T-cell (primary cell): ENCODE measurements around the gene LIN54. TPM values are rescaled to one million over a fixed set of nuclear protein-coding genes. Genes with fewer than 3 reads are reported as not detected.
"Not testable (repeated sequence)": the region's sequence is repeated elsewhere in the genome, so short reads cannot be mapped to it uniquely, and the experiment has no call there.

Source experiments
- ATAC-seq, 4 experiments: fragments of 200-7000 bp in 3 of 4; fragments of 150-1000 bp in 1 of 4; cut with Tn5 transposase; replicated peaks in 1 of 4; 1 replicate in 3 of 4; 2 replicates in 1 of 4; pipeline ENCODE4 v1.10.0; 2021; ENCODE audit warnings: moderate library complexity in 3 of 4, mild to moderate bottlenecking in 2 of 4, moderate number of reproducible peaks in 1 of 4
- CTCF ChIA-PET, 2 donors: fragments of 300-600 bp; sonication (Branson Sonifier 250); formaldehyde crosslinking; loops; one replicate each; lab custom pipeline; 2022; ENCODE audit warnings: antibody characterized with exemption in 2 of 2; lab: Charles Lee
- POLR2A ChIA-PET, 2 donors: fragments of 300-600 bp; sonication (Branson Sonifier 250); formaldehyde crosslinking; loops; one replicate each; lab custom pipeline; 2022; ENCODE audit warnings: antibody characterized with exemption in 2 of 2; lab: Charles Lee
- DNase-seq, 35 experiments: peaks; one replicate each; pipeline versions ENCODE4 v3.0.0 to v3.0.0-alpha.2; 2013 to 2023
- H3K27ac ChIP-seq: one replicate; pipeline ENCODE4 v1.5.1; 2013; ENCODE audit warnings: low read length
- H3K27me3 ChIP-seq, 2 experiments: replicated peaks in 1 of 2; 1 replicate in 1 of 2; 2 replicates in 1 of 2; pipeline versions ENCODE4 v1.6.1 to v1.7.0; 2013; ENCODE audit warnings: low read length in 1 of 2, mixed read lengths in 1 of 2; ENCODE audit not compliant: control insufficient read depth in 2 of 2, insufficient read depth in 2 of 2; ENCODE audit errors: extremely low read depth in 1 of 2
- H3K36me3 ChIP-seq, 2 donors: 1 replicate in 1 of 2; 2 replicates in 1 of 2; pipeline versions ENCODE4 v1.6.1 to v1.7.0; 2013; ENCODE audit warnings: low read length in 1 of 2; ENCODE audit not compliant: control insufficient read depth in 2 of 2, insufficient read depth in 1 of 2; ENCODE audit errors: extremely low read depth in 1 of 2
- H3K4me1 ChIP-seq, 2 experiments: 1 replicate in 1 of 2; 2 replicates in 1 of 2; pipeline versions ENCODE4 v1.6.1 to v1.7.0; 2013; ENCODE audit warnings: low read length in 2 of 2, mixed read lengths in 1 of 2; ENCODE audit not compliant: insufficient read depth in 2 of 2, control insufficient read depth in 1 of 2; ENCODE audit errors: extremely low read depth in 1 of 2
- H3K4me3 ChIP-seq, 2 donors: 1 replicate in 1 of 2; 2 replicates in 1 of 2; pipeline versions ENCODE4 v1.5.1 to v1.7.0; 2013; ENCODE audit warnings: mild to moderate bottlenecking in 2 of 2, low read length in 1 of 2, moderate library complexity in 1 of 2; ENCODE audit not compliant: control insufficient read depth in 1 of 2; ENCODE audit errors: extremely low read depth in 1 of 2
- H3K9me3 ChIP-seq: 2 replicates; pipeline ENCODE4 v1.7.0; 2013
- H3K27ac Mint-ChIP-seq, 2 donors: one replicate each; pipeline ENCODE4 v1.8.0; 2020 to 2021; ENCODE audit warnings: mild to moderate bottlenecking in 2 of 2, mixed read lengths in 2 of 2
- H3K27me3 Mint-ChIP-seq, 2 donors: one replicate each; pipeline ENCODE4 v1.8.0; 2021 to 2022; ENCODE audit warnings: mixed read lengths in 2 of 2
- H3K36me3 Mint-ChIP-seq: one replicate; pipeline ENCODE4 v1.8.0; 2021; ENCODE audit warnings: mixed read lengths
- H3K4me1 Mint-ChIP-seq, 3 donors: one replicate each; pipeline ENCODE4 v1.8.0; 2020 to 2022; ENCODE audit warnings: mixed read lengths in 3 of 3, mild to moderate bottlenecking in 1 of 3
- H3K4me3 Mint-ChIP-seq, 3 donors: one replicate each; pipeline ENCODE4 v1.8.0; 2020 to 2022; ENCODE audit warnings: mild to moderate bottlenecking in 3 of 3, mixed read lengths in 3 of 3, moderate library complexity in 3 of 3
- H3K9me3 Mint-ChIP-seq, 3 donors: one replicate each; pipeline ENCODE4 v1.8.0; 2020 to 2022; ENCODE audit warnings: mixed read lengths in 3 of 3
- WGBS: methylation state at CpG from one replicate; pipeline ENCODE4 v1.1.5; 2013; ENCODE audit warnings: missing lambda C conversion rate; ENCODE audit not compliant: insufficient coverage; 5-methylcytosine and 5-hydroxymethylcytosine counted together
- total RNA-seq, 35 experiments: library from RNA in 6 of 35; stranded (reverse) in 6 of 35; fragments of 120-200 nt in 1 of 35; gene quantifications; one replicate each; pipeline versions ENCODE4 v1.2.1 to v1.2.4 and lab custom pipeline; 2013 to 2026

The LIN54 gene
- total RNA-seq, 5 donors from 2014 or later (not counting 1 experiment from before 2014, with no cell fraction given): 15.1 to 17.9 (median 16.8) TPM

GRCh38 chr4:83043157-83043556 is 32.5 kb upstream of the LIN54 start:
- POLR2A ChIA-PET, H3K36me3 ChIP-seq, H3K27ac Mint-ChIP-seq, H3K27me3 ChIP-seq, H3K27me3 Mint-ChIP-seq, H3K9me3 ChIP-seq, H3K36me3 Mint-ChIP-seq, DNase-seq, H3K4me3 Mint-ChIP-seq, H3K9me3 Mint-ChIP-seq, ATAC-seq, H3K27ac ChIP-seq, H3K4me3 ChIP-seq: not testable (repeated sequence)
- peaks cover 29 to 41% (median 33%) of the 10 kb centered on the region in 3 donors for H3K4me1 Mint-ChIP-seq
- H3K4me1 ChIP-seq: peaks cover 2 to 12% of the 10 kb centered on the region in 2 experiments
- WGBS: no CpG with 5 or more reads among the region's 2 CpGs
- CTCF ChIA-PET: interaction anchor here in 1 of 2 donors (0.6 kb wide), 1 partner anchor 42 kb away, joined by 3 read pairs; no protein-coding TSS in a partner anchor

GRCh38 chr4:83040269-83040668 is 29.6 kb upstream of the LIN54 start:
- ATAC-seq: no peak
- Mint-ChIP-seq H3K9me3 (no peaks in the 10 kb centered on the region), H3K4me1 (peaks cover 50 to 56% (median 53%) of the 10 kb centered on the region in 3 donors), H3K4me3 (no peak overlapping the region), H3K27ac (no peak overlapping the region), H3K36me3 (peaks cover 6% of the 10 kb centered on the region), H3K27me3 (no peaks in the 10 kb centered on the region)
- DNase-seq: no peak
- Histone ChIP-seq H3K4me3 (no peak overlapping the region), H3K27ac (no peak overlapping the region), H3K4me1 (peaks cover 15 to 17% of the 10 kb centered on the region in 2 experiments), H3K27me3 (no peaks in the 10 kb centered on the region), H3K36me3 (no peaks in the 10 kb centered on the region), H3K9me3 (no peaks in the 10 kb centered on the region)
- ChIA-PET CTCF (interaction anchor here in 1 of 2 donors (0.5 kb wide), 1 partner anchor 113 kb away, joined by 3 read pairs; no protein-coding TSS in a partner anchor), POLR2A (interaction anchor here (0.6 to 0.8 kb wide), 3 partner anchors 27 to 611 kb away, joined by 3 to 4 read pairs (median 3); no protein-coding TSS in a partner anchor)
- 90% methylated on average over 2 of the region's 3 CpGs for WGBS

- POLR2A ChIA-PET: interaction anchor here (0.5 to 0.7 kb wide), 2 partner anchors 26 to 247 kb away, joined by 4 to 12 read pairs; partner anchors contain the start of gene LIN54 (in 1 of the 2)
- CTCF ChIA-PET: interaction anchor here (0.6 to 1.1 kb wide), 6 partner anchors 25 to 285 kb away, joined by 3 to 6 read pairs (median 4); no protein-coding TSS in a partner anchor
- H3K27me3 Mint-ChIP-seq: no peaks in the 10 kb centered on the region
- H3K4me1 ChIP-seq: peaks cover 10 to 13% of the 10 kb centered on the region in 2 experiments
- no peaks in the 10 kb centered on the region for H3K36me3 ChIP-seq
- no CpG with 5 or more reads among the region's 5 CpGs for WGBS
- H3K27me3 ChIP-seq: no peaks in the 10 kb centered on the region
- no peak overlapping the region for H3K27ac ChIP-seq
- H3K9me3 ChIP-seq: no peaks in the 10 kb centered on the region
- H3K36me3 Mint-ChIP-seq: peaks cover 6% of the 10 kb centered on the region
- peaks cover 50% of the 10 kb centered on the region in 3 donors for H3K4me1 Mint-ChIP-seq
- H3K9me3 Mint-ChIP-seq: no peaks in the 10 kb centered on the region
- peak overlapping the region; percentile 21 to 97 (median 53) for H3K4me3 Mint-ChIP-seq
- no peak overlapping the region for H3K4me3 ChIP-seq
- ATAC-seq (no peak), DNase-seq (no peak)
- H3K27ac Mint-ChIP-seq: no peak overlapping the region
These were observed 26.5 kb upstream of the LIN54 start for GRCh38 chr4:83036991-83037665.

- Histone ChIP-seq H3K4me3 (peak within 1 kb of the TSS; percentile 73 to 92), H3K9me3 (no peaks in the 10 kb centered on the region), H3K4me1 (peaks cover 10 to 13% of the 10 kb centered on the region in 2 experiments), H3K27ac (peak within 1 kb of the TSS; percentile 77), H3K27me3 (no peaks in the 10 kb centered on the region), H3K36me3 (no peaks in the 10 kb centered on the region)
- Mint-ChIP-seq H3K9me3 (no peaks in the 10 kb centered on the region), H3K36me3 (no peaks in the 10 kb centered on the region), H3K27me3 (no peaks in the 10 kb centered on the region), H3K4me3 (peak within 1 kb of the TSS; percentile 94 to 99 (median 97)), H3K27ac (peak within 1 kb of the TSS; percentile 96 to 99), H3K4me1 (peaks cover 40 to 41% (median 40%) of the 10 kb centered on the region in 3 donors)
- ChIA-PET CTCF (interaction anchor here (0.5 to 1.8 kb wide), 37 partner anchors 11 to 750 kb away, joined by 3 to 29 read pairs (median 4); partner anchors contain the start of genes COQ2 (in 2 of the 2), LIN54 (in 2 of the 2), HNRNPDL (in 1 of the 2) and THAP9 (in 1 of the 2)), POLR2A (interaction anchor here (0.5 to 1.4 kb wide), 18 partner anchors 16 to 673 kb away, joined by 3 to 28 read pairs (median 4); partner anchors contain the start of genes ABRAXAS1 (in 1 of the 2), COQ2 (in 1 of the 2), HELQ (in 1 of the 2) and LIN54 (in 1 of the 2))
- ATAC-seq (peak; percentile 96 to 99 (median 96)), DNase-seq (peak; percentile 80 to 99 (median 95))
- 0% methylated on average over 28 of the region's 39 CpGs for WGBS
These were observed 24.2 kb upstream of the LIN54 start, which contains the start of gene COPS4 for GRCh38 chr4:83034630-83035494. Gene COPS4 (plus strand): TSS chr4:83035183. CDS start chr4:83035225, 42 bp downstream.

GRCh38 chr4:83029688-83030087 is 19.1 kb upstream of the LIN54 start:
- Mint-ChIP-seq H3K9me3 (peaks cover 0 to 4% (median 2%) of the 10 kb centered on the region in 3 donors), H3K36me3 (peaks cover 3% of the 10 kb centered on the region), H3K4me1 (peaks cover 0 to 3% (median 2%) of the 10 kb centered on the region in 3 donors), H3K27me3 (no peaks in the 10 kb centered on the region), H3K4me3 (no peak overlapping the region), H3K27ac (no peak overlapping the region)
- DNase-seq (no peak), ATAC-seq (no peak)
- Histone ChIP-seq H3K4me3 (no peak overlapping the region), H3K27me3 (peaks cover 0 to 10% of the 10 kb centered on the region in 2 experiments), H3K36me3 (no peaks in the 10 kb centered on the region), H3K9me3 (peaks cover 1% of the 10 kb centered on the region), H3K27ac (no peak overlapping the region), H3K4me1 (no peaks in the 10 kb centered on the region)
- ChIA-PET POLR2A (interaction anchor here in 1 of 2 donors (0.5 kb wide), 1 partner anchor 180 kb away, joined by 3 read pairs; no protein-coding TSS in a partner anchor), CTCF (no interaction called here)
- WGBS: 100% methylated on average over 1 of the region's 1 CpG
